HCT116 (cell line): Measurements from ENCODE around the gene NALCN. TPM values are rescaled to one million over a fixed set of nuclear protein-coding genes. Genes with fewer than 3 reads are reported as not detected.

Experiments
- ATAC-seq: fragments of 200-7000 bp; cut with Tn5 transposase; 2 replicates; pipeline ENCODE4 v1.9.1; 2020; ENCODE audit warnings: mild to moderate bottlenecking, moderate library complexity
- BruUV-seq: library from RNA; stranded (reverse); fragments of 400-500 nt; replicated peaks from 2 replicates; lab custom pipeline; 2021; lab: Mats Ljungman, UMichigan
- CTCF ChIA-PET: fragments of 300-600 bp; sonication (Branson Sonifier 250); formaldehyde crosslinking; loops from one replicate; lab custom pipeline; 2021; ENCODE audit warnings: antibody characterized with exemption; lab: Charles Lee
- POLR2A ChIA-PET: fragments of 300-600, 350-600 bp; sonication (Branson Sonifier 250); formaldehyde crosslinking; loops from one replicate; lab custom pipeline; 2021; ENCODE audit warnings: antibody characterized with exemption; lab: Charles Lee
- RAD21 ChIA-PET, 2 experiments: fragments of 300-600 bp; sonication (Branson Sonifier 250); formaldehyde crosslinking; loops; one replicate each; lab custom pipeline; 2023; ENCODE audit warnings: low total read pairs in 2 of 2; ENCODE audit not compliant: uncharacterized antibody in 2 of 2, unreplicated experiment in 2 of 2, low non-redundant PET in 1 of 2; lab: Charles Lee
- DNase-seq: peaks from one replicate; pipeline ENCODE4 v3.0.0-alpha.2; 2010; ENCODE audit warnings: low read depth, low spot score
- H2AFZ ChIP-seq: fragments of 200-600 bp; shearing (Covaris generic), sonication (generic); 2 replicates; pipeline ENCODE4 v1.6.1; 2017; ENCODE audit warnings: low read depth, mixed run types, mixed read lengths, antibody characterized with exemption, low read length; ENCODE audit not compliant: poor library complexity, severe bottlenecking
- H3K27ac ChIP-seq: 2 replicates; pipeline ENCODE4 v1.5.1; 2012; ENCODE audit warnings: low read depth, low read length
- H3K27me3 ChIP-seq: fragments of 200-600 bp; sonication (generic); 2 replicates; pipeline ENCODE4 v1.6.1; 2016; ENCODE audit warnings: mixed run types, low read length, mixed read lengths; ENCODE audit not compliant: insufficient read depth
- H3K36me3 ChIP-seq, 2 experiments: fragments of 200-500 bp in 1 of 2; fragments of 200-600 bp in 1 of 2; sonication (Bioruptor generic) in 1 of 2; sonication (generic) in 1 of 2; 2 replicates each; pipeline versions ENCODE4 v1.5.1 to v1.6.1; 2014 to 2016; ENCODE audit warnings: low read length in 2 of 2, inconsistent platforms in 1 of 2, mixed read lengths in 1 of 2, mixed run types in 1 of 2; ENCODE audit not compliant: insufficient read depth in 2 of 2, control insufficient read depth in 1 of 2
- H3K4me1 ChIP-seq, 2 experiments: fragments of 200-600 bp in 1 of 2; sonication (generic) in 1 of 2; 2 replicates each; pipeline versions ENCODE4 v1.5.1 to v1.6.1; 2012 to 2017; ENCODE audit warnings: low read length in 2 of 2, inconsistent platforms in 1 of 2, mild to moderate bottlenecking in 1 of 2, mixed read lengths in 1 of 2, mixed run types in 1 of 2, moderate library complexity in 1 of 2; ENCODE audit not compliant: insufficient read depth in 2 of 2, control insufficient read depth in 1 of 2
- H3K4me2 ChIP-seq: fragments of 200-600 bp; sonication (generic); 2 replicates; pipeline ENCODE4 v1.6.1; 2017; ENCODE audit warnings: mixed run types, low read length, mixed read lengths
- H3K4me3 ChIP-seq, 2 experiments: fragments of 200-600 bp in 1 of 2; sonication (generic) in 1 of 2; replicated peaks in 1 of 2; 2 replicates each; pipeline ENCODE4 v1.5.1; 2011 to 2016; ENCODE audit warnings: low read length in 2 of 2, control low read depth in 1 of 2, low read depth in 1 of 2, mild to moderate bottlenecking in 1 of 2, mixed read lengths in 1 of 2, mixed run types in 1 of 2
- H3K79me2 ChIP-seq: fragments of 200-600 bp; sonication (generic); 2 replicates; pipeline ENCODE4 v1.6.1; 2017; ENCODE audit warnings: mild to moderate bottlenecking, mixed run types, low read length, moderate library complexity, mixed read lengths; ENCODE audit not compliant: insufficient read depth
- H3K9ac ChIP-seq: fragments of 200-600 bp; sonication (generic); 2 replicates; pipeline ENCODE4 v1.6.1; 2016; ENCODE audit warnings: low read length, mixed read lengths
- H3K9me2 ChIP-seq: fragments of 200-600 bp; sonication (generic), shearing (Covaris generic); 2 replicates; pipeline ENCODE4 v1.6.1; 2017; ENCODE audit warnings: mixed run types, mild to moderate bottlenecking, moderate library complexity; ENCODE audit not compliant: insufficient read depth
- H3K9me3 ChIP-seq, 2 experiments: fragments of 200-500 bp in 1 of 2; fragments of 200-600 bp in 1 of 2; sonication (Bioruptor generic) in 1 of 2; sonication (generic) in 1 of 2; 2 replicates each; pipeline ENCODE4 v1.6.1; 2014 to 2017; ENCODE audit warnings: low read length in 2 of 2, mixed read lengths in 2 of 2, inconsistent platforms in 1 of 2, low read depth in 1 of 2, mild to moderate bottlenecking in 1 of 2, mixed run types in 1 of 2, moderate library complexity in 1 of 2; ENCODE audit not compliant: control insufficient read depth in 1 of 2, insufficient read depth in 1 of 2
- H4K20me1 ChIP-seq: fragments of 200-600 bp; sonication (generic), shearing (Covaris generic); 2 replicates; pipeline ENCODE4 v1.6.1; 2017; ENCODE audit warnings: mixed run types, mild to moderate bottlenecking, moderate library complexity; ENCODE audit not compliant: insufficient read depth
- CEBPB ChIP-seq: IDR thresholded peaks from 2 replicates; pipeline ENCODE4 v1.6.1; 2012; ENCODE audit warnings: low read depth
- EGR1 ChIP-seq: IDR thresholded peaks from 2 replicates; pipeline ENCODE4 v1.6.1; 2012; ENCODE audit warnings: low read depth
- ELF1 ChIP-seq: IDR thresholded peaks from 2 replicates; pipeline ENCODE4 v1.6.1; 2012; ENCODE audit warnings: low read depth, borderline replicate concordance
- EZH2 ChIP-seq: fragments of 200-600 bp; sonication (generic); IDR thresholded peaks from 2 replicates; pipeline ENCODE4 v1.6.1; 2017; ENCODE audit warnings: antibody characterized with exemption, mixed run types
- EZH2phosphoT487 ChIP-seq: fragments of 200-600 bp; IDR thresholded peaks from 2 replicates; pipeline ENCODE4 v1.6.1; 2018; ENCODE audit warnings: antibody characterized with exemption, borderline replicate concordance
- FOSL1 ChIP-seq: IDR thresholded peaks from 2 replicates; pipeline ENCODE4 v1.6.1; 2012; ENCODE audit warnings: low read depth
- JUND ChIP-seq: IDR thresholded peaks from 2 replicates; pipeline ENCODE4 v1.6.1; 2012
- POLR2A ChIP-seq: IDR thresholded peaks from 2 replicates; pipeline ENCODE4 v1.7.0; 2011; ENCODE audit warnings: borderline replicate concordance; ENCODE audit not compliant: insufficient read depth, insufficient read length; ENCODE audit errors: extremely low read depth
- POLR2AphosphoS5 ChIP-seq: IDR thresholded peaks from 2 replicates; pipeline ENCODE4 v1.6.1; 2011; ENCODE audit warnings: mild to moderate bottlenecking, low read depth, low read length, moderate library complexity
- RAD21 ChIP-seq: IDR thresholded peaks from 2 replicates; pipeline ENCODE4 v1.6.1; 2012; ENCODE audit warnings: low read depth, mild to moderate bottlenecking
- SIN3A ChIP-seq: IDR thresholded peaks from 2 replicates; pipeline ENCODE4 v1.6.1; 2012; ENCODE audit warnings: low read depth
- SRF ChIP-seq: IDR thresholded peaks from 2 replicates; pipeline ENCODE4 v1.6.1; 2012; ENCODE audit warnings: low read depth
- TCF7L2 ChIP-seq: IDR thresholded peaks from 2 replicates; pipeline ENCODE4 v1.7.0; 2011; ENCODE audit warnings: borderline replicate concordance, inconsistent platforms; ENCODE audit not compliant: insufficient read depth, insufficient read length; ENCODE audit errors: extremely low read depth
- YY1 ChIP-seq: IDR thresholded peaks from 2 replicates; pipeline ENCODE4 v1.6.1; 2011; ENCODE audit warnings: low read length, low read depth, moderate library complexity, mild to moderate bottlenecking; ENCODE audit not compliant: insufficient replicate concordance; ENCODE audit errors: extremely low read depth
- ZNF274 ChIP-seq: fragments of 200-500 bp; sonication (Bioruptor generic); IDR thresholded peaks from 2 replicates; pipeline ENCODE4 v1.6.1; 2014; ENCODE audit warnings: mild to moderate bottlenecking, low read depth, low read length, inconsistent platforms
- intact Hi-C: fragments of 100-400 bp; cut with micrococcal nuclease; formaldehyde crosslinking; loops from 2 replicates; pipeline ENCODE4 v1.10.0; 2022
- total RNA-seq: library from RNA; stranded (reverse); gene quantifications from one replicate; pipeline ENCODE4 v1.2.1, GENCODE V29; 2021; ENCODE audit not compliant: unreplicated experiment
- TF ChIP-seq, protein P1 (sequence below): IDR thresholded peaks from 2 replicates; pipeline ENCODE4 v1.6.1; 2012
- TF ChIP-seq, protein P2 (sequence below): IDR thresholded peaks from 2 replicates; pipeline ENCODE4 v1.6.1; 2012; ENCODE audit warnings: low read depth
- TF ChIP-seq, protein P3 (sequence below): IDR thresholded peaks from 2 replicates; pipeline ENCODE4 v1.6.1; 2011; ENCODE audit warnings: mild to moderate bottlenecking, low read length, moderate library complexity; ENCODE audit not compliant: insufficient replicate concordance; ENCODE audit errors: extremely low read depth

Gene NALCN
- total RNA-seq, 1 experiment from 2014 or later, result not detected

GRCh38 chr13:101309014-101309619, 107.2 kb downstream of the NALCN start:
- intact Hi-C loops, result no loop called here
- ATAC-seq (no peak), DNase-seq (no peak)
- Histone ChIP-seq H3K27ac (no peak overlapping the region), H3K9me3 (peaks cover 0 to 7% of the 10 kb centered on the region in 2 experiments; a peak in 1 of 4 replicates), H2AFZ (no peak overlapping the region), H3K27me3 (no peaks in the 10 kb centered on the region), H3K4me1 (no peaks in the 10 kb centered on the region), H3K4me3 (no peak overlapping the region), H3K9ac (no peak overlapping the region), H3K36me3 (no peaks in the 10 kb centered on the region), H3K9me2 (no peaks in the 10 kb centered on the region), H4K20me1 (no peaks in the 10 kb centered on the region), H3K79me2 (no peaks in the 10 kb centered on the region), H3K4me2 (no peak overlapping the region)
- TF ChIP-seq ZNF274, result no peak
- TF ChIP-seq, protein P1, sequence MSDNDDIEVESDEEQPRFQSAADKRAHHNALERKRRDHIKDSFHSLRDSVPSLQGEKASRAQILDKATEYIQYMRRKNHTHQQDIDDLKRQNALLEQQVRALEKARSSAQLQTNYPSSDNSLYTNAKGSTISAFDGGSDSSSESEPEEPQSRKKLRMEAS, result no peak
- TF ChIP-seq RAD21, result no peak
- TF ChIP-seq FOSL1, result no peak
- no peak for TF ChIP-seq EZH2phosphoT487
- TF ChIP-seq POLR2AphosphoS5, result no peak
- TF ChIP-seq JUND, result no peak
- TF ChIP-seq CEBPB, result no peak
- TF ChIP-seq, protein P2, sequence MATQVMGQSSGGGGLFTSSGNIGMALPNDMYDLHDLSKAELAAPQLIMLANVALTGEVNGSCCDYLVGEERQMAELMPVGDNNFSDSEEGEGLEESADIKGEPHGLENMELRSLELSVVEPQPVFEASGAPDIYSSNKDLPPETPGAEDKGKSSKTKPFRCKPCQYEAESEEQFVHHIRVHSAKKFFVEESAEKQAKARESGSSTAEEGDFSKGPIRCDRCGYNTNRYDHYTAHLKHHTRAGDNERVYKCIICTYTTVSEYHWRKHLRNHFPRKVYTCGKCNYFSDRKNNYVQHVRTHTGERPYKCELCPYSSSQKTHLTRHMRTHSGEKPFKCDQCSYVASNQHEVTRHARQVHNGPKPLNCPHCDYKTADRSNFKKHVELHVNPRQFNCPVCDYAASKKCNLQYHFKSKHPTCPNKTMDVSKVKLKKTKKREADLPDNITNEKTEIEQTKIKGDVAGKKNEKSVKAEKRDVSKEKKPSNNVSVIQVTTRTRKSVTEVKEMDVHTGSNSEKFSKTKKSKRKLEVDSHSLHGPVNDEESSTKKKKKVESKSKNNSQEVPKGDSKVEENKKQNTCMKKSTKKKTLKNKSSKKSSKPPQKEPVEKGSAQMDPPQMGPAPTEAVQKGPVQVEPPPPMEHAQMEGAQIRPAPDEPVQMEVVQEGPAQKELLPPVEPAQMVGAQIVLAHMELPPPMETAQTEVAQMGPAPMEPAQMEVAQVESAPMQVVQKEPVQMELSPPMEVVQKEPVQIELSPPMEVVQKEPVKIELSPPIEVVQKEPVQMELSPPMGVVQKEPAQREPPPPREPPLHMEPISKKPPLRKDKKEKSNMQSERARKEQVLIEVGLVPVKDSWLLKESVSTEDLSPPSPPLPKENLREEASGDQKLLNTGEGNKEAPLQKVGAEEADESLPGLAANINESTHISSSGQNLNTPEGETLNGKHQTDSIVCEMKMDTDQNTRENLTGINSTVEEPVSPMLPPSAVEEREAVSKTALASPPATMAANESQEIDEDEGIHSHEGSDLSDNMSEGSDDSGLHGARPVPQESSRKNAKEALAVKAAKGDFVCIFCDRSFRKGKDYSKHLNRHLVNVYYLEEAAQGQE, result no peak
- no peak for TF ChIP-seq EGR1
- no peak for TF ChIP-seq ELF1
- no peak for TF ChIP-seq SRF
- TF ChIP-seq TCF7L2, result no peak
- TF ChIP-seq EZH2, result no peak
- no peak for TF ChIP-seq POLR2A
- TF ChIP-seq YY1, result no peak
- no peak for TF ChIP-seq SIN3A
- TF ChIP-seq, protein P3, sequence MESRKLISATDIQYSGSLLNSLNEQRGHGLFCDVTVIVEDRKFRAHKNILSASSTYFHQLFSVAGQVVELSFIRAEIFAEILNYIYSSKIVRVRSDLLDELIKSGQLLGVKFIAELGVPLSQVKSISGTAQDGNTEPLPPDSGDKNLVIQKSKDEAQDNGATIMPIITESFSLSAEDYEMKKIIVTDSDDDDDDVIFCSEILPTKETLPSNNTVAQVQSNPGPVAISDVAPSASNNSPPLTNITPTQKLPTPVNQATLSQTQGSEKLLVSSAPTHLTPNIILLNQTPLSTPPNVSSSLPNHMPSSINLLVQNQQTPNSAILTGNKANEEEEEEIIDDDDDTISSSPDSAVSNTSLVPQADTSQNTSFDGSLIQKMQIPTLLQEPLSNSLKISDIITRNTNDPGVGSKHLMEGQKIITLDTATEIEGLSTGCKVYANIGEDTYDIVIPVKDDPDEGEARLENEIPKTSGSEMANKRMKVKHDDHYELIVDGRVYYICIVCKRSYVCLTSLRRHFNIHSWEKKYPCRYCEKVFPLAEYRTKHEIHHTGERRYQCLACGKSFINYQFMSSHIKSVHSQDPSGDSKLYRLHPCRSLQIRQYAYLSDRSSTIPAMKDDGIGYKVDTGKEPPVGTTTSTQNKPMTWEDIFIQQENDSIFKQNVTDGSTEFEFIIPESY, result no peak
- BruUV-seq, result no TSS peak
- ChIA-PET CTCF (no interaction called here), RAD21 (no interaction called here), POLR2A (no interaction called here)
